Measurements from ENCODE around the gene THAP2. TPM values are rescaled to one million over a fixed set of nuclear protein-coding genes. Genes with fewer than 3 reads are reported as not detected.

The THAP2 gene
- total RNA-seq (2022) = 2.7 and 4.6 TPM in 2 replicates
- Bru-seq, nascent RNA = percentile 60 among the genes with signal in this experiment
- percentile 54 among the genes with signal in this experiment for BruChase-seq, experiment 1, labeled RNA remaining after a 2-hour chase
- percentile 44 among the genes with signal in this experiment for BruChase-seq, experiment 2, labeled RNA remaining after a 6-hour chase
- long read RNA-seq, full-length matches to known transcripts = 9 of 12 reads
- long read RNA-seq, partial matches to known transcripts = 1 of 12 reads
- long read RNA-seq, other reads (novel, unspliced or antisense) = 2 of 12 reads

DNA sequence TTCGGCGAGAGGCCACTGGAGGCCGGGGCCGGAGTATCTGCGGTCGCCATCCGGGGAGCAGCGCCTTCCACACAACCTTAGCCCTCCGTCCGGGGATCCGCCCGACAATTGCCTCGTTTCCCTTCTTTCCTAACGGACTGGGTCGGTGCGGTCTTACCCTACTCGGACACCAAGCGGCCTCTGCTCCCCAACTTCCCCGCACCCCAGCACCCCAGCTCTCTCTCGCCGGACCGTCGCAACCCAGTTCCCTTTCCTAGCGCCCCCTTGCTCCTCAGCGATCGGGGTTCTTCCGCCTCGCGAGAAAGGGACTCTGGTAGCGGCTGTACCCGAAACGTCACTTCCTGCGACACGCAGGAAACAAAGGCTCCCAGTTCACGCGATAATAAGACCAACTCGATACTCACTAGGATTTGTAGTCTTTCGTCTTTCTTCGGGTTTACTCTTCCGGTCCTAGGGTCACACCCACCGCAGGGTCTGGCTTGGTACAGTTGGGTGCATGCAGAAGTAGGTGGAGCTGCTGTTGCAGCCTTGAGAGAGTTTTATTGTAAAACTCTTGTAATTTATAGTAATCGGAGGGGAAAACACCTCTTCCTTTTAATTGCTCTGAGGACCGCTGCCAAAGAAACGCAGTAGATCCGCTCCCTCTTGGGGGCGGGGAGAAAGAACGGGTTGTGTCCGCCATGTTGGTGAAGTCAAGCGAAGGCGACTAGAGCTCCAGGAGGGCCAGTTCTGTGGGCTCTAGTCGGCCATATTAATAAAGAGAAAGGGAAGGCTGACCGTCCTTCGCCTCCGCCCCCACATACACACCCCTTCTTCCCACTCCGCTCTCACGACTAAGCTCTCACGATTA, at the start of gene THAP2, which contains the start of gene ZFC3H1:
THAP2 (plus strand) TSS at position 741 of the 850 bp plus-strand sequence. CDS start 209 bp downstream, outside the sequence.
ZFC3H1 (minus strand) TSS at position 288 of the 850 bp plus-strand sequence; CDS start at position 50, 238 bp downstream.
- ChIA-PET POLR2A (interaction anchor here (1.0 to 2.5 kb wide), 5 partner anchors 21 to 91 kb away, joined by 4 to 49 read pairs (median 8); partner anchors contain the start of genes RAB21 and TMEM19), CTCF (interaction anchor here (0.6 to 2.5 kb wide), 7 partner anchors 8 to 83 kb away, joined by 3 to 16 read pairs (median 3); partner anchors contain the start of gene TMEM19)
- Mint-ChIP-seq H3K4me1 (ENCODE audit: low read depth, unreplicated experiment) (peaks cover 11% of the 10 kb centered on the region), H3K27me3 (ENCODE audit: insufficient read depth, unreplicated experiment) (no peaks in the 10 kb centered on the region), H3K36me3 (ENCODE audit: insufficient read depth, unreplicated experiment) (peaks cover 40% of the 10 kb centered on the region), H3K4me3 (ENCODE audit: unreplicated experiment) (peak within 1 kb of the TSS; percentile 98), H3K9me3 (ENCODE audit: unreplicated experiment) (no peaks in the 10 kb centered on the region), H3K27ac (ENCODE audit: unreplicated experiment) (peak within 1 kb of the TSS; percentile 99)
- TF ChIP-seq, protein P1, sequence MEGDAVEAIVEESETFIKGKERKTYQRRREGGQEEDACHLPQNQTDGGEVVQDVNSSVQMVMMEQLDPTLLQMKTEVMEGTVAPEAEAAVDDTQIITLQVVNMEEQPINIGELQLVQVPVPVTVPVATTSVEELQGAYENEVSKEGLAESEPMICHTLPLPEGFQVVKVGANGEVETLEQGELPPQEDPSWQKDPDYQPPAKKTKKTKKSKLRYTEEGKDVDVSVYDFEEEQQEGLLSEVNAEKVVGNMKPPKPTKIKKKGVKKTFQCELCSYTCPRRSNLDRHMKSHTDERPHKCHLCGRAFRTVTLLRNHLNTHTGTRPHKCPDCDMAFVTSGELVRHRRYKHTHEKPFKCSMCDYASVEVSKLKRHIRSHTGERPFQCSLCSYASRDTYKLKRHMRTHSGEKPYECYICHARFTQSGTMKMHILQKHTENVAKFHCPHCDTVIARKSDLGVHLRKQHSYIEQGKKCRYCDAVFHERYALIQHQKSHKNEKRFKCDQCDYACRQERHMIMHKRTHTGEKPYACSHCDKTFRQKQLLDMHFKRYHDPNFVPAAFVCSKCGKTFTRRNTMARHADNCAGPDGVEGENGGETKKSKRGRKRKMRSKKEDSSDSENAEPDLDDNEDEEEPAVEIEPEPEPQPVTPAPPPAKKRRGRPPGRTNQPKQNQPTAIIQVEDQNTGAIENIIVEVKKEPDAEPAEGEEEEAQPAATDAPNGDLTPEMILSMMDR (IDR thresholded peaks at IDR 0.05; ENCODE audit: insufficient read depth in 1 of 2, low read depth in 1 of 2, low read length in 1 of 2, severe bottlenecking in 1 of 2, unreplicated experiment in 1 of 2) = peak in 1 of 2 experiments; percentile 34
- Histone ChIP-seq H3K36me3 (ENCODE audit: control insufficient read depth, insufficient read depth, low read length) (no peaks in the 10 kb centered on the region; the same call in 1 of the 2 replicates), H3K4me3 (ENCODE audit: low read depth, low read length) (peak within 1 kb of the TSS; percentile 93), H3K9me3 (no peaks in the 10 kb centered on the region), H3K27me3 (replicated peaks; ENCODE audit: control insufficient read depth, insufficient read depth, low read length) (no peaks in the 10 kb centered on the region), H3K4me1 (peaks cover 11% of the 10 kb centered on the region; the same call in 1 of the 2 replicates)
- intact Hi-C loops (cut with micrococcal nuclease; ENCODE audit: unreplicated experiment) = loop anchor here (1.0 kb wide), 4 partner anchors 21 to 91 kb away; partner anchors contain the start of genes RAB21 and TMEM19
- peak; percentile 94 to 97 for DNase-seq
- BruUV-seq (replicated peaks) = no TSS peak

- no peaks in the 10 kb centered on the region for H3K27me3 ChIP-seq (replicated peaks; ENCODE audit: control insufficient read depth, insufficient read depth, low read length)
- DNase-seq = no peak
- ChIA-PET POLR2A (no interaction called here), CTCF (no interaction called here)
- peak overlapping the region; percentile 40 for H3K27ac Mint-ChIP-seq (ENCODE audit: unreplicated experiment)
- no peaks in the 10 kb centered on the region for H3K9me3 Mint-ChIP-seq (ENCODE audit: unreplicated experiment)
- peaks cover 8% of the 10 kb centered on the region for H3K4me1 Mint-ChIP-seq (ENCODE audit: low read depth, unreplicated experiment)
- H3K4me1 ChIP-seq = no peaks in the 10 kb centered on the region
- no peaks in the 10 kb centered on the region for H3K36me3 ChIP-seq (ENCODE audit: control insufficient read depth, insufficient read depth, low read length)
- H3K4me3 Mint-ChIP-seq (ENCODE audit: unreplicated experiment) = no peak overlapping the region
- no peak overlapping the region for H3K4me3 ChIP-seq (ENCODE audit: low read depth, low read length)
- H3K36me3 Mint-ChIP-seq (ENCODE audit: insufficient read depth, unreplicated experiment) = peaks cover 78% of the 10 kb centered on the region
- no peaks in the 10 kb centered on the region for H3K9me3 ChIP-seq
- BruUV-seq (replicated peaks) = TSS peak; percentile 8
- intact Hi-C loops (cut with micrococcal nuclease; ENCODE audit: unreplicated experiment) = no loop called here
- H3K27me3 Mint-ChIP-seq (ENCODE audit: insufficient read depth, unreplicated experiment) = no peaks in the 10 kb centered on the region
- TF ChIP-seq, protein P1 (IDR thresholded peaks at IDR 0.05; ENCODE audit: insufficient read depth in 1 of 2, low read depth in 1 of 2, low read length in 1 of 2, severe bottlenecking in 1 of 2, unreplicated experiment in 1 of 2) = no peak
Observed at GRCh38 chr12:71621938-71622337, 42.2 kb upstream of the THAP2 start.

DNA sequence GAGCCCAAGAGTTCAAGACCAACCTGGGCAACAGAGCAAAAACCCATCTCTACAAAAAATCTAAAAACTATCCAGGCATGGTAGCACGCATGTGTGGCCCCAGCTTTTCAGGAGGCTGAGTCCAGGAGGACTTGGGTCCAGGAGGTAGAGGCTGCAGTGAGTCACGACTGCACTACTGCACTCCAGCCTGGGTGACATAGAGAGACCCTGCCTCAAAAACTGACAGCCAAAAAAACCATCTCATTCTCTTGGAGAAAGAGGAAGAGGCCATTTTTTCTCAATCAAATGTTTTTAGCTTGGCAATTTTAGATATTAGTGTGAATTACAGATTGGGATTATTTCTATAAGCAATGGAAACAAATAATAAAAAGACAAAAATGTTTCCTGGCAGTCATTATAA, 38.6 kb upstream of the THAP2 start:
- Mint-ChIP-seq H3K4me1 (ENCODE audit: low read depth, unreplicated experiment) (peaks cover 8% of the 10 kb centered on the region), H3K36me3 (ENCODE audit: insufficient read depth, unreplicated experiment) (peaks cover 76% of the 10 kb centered on the region), H3K4me3 (ENCODE audit: unreplicated experiment) (no peak overlapping the region), H3K9me3 (ENCODE audit: unreplicated experiment) (no peaks in the 10 kb centered on the region), H3K27ac (ENCODE audit: unreplicated experiment) (no peak overlapping the region), H3K27me3 (ENCODE audit: insufficient read depth, unreplicated experiment) (no peaks in the 10 kb centered on the region)
- no peaks in the 10 kb centered on the region for H3K9me3 ChIP-seq
- H3K36me3 ChIP-seq (ENCODE audit: control insufficient read depth, insufficient read depth, low read length) = peaks cover 1% of the 10 kb centered on the region; the same call in 1 of the 2 replicates
- intact Hi-C loops (cut with micrococcal nuclease; ENCODE audit: unreplicated experiment) = no loop called here
- no peak for DNase-seq
- TF ChIP-seq, protein P1 (IDR thresholded peaks at IDR 0.05; ENCODE audit: insufficient read depth in 1 of 2, low read depth in 1 of 2, low read length in 1 of 2, severe bottlenecking in 1 of 2, unreplicated experiment in 1 of 2) = no peak
- ChIA-PET CTCF (no interaction called here), POLR2A (no interaction called here)
- no peak overlapping the region for H3K4me3 ChIP-seq (ENCODE audit: low read depth, low read length)
- H3K27me3 ChIP-seq (replicated peaks; ENCODE audit: control insufficient read depth, insufficient read depth, low read length) = no peaks in the 10 kb centered on the region
- no peaks in the 10 kb centered on the region for H3K4me1 ChIP-seq
- no TSS peak for BruUV-seq (replicated peaks)
